HepG2 (cell line): ENCODE data around the gene KRT2. TPM values are rescaled to one million over a fixed set of nuclear protein-coding genes. Genes with fewer than 3 reads are reported as not detected.

ENCODE experiments used
- ATAC-seq: fragments of 200-7000 bp; cut with Tn5 transposase; 3 replicates; pipeline ENCODE4 v1.9.1; 2020; ENCODE audit warnings: mild to moderate bottlenecking, moderate library complexity
- BruUV-seq: library from RNA; stranded (reverse); fragments of 400-500 nt; replicated peaks from 2 replicates; lab custom pipeline; 2021; lab: Mats Ljungman, UMichigan
- CTCF ChIA-PET: fragments of 300-600 bp; formaldehyde crosslinking; extraction: SDS; loops from one replicate; lab custom pipeline; 2021; ENCODE audit warnings: low total read pairs, inconsistent platforms, low intra/inter-chr PET ratio; lab: Yijun Ruan, JAX
- POLR2A ChIA-PET: fragments of 350-600 bp; sonication (Branson Sonifier 250); formaldehyde crosslinking; loops from one replicate; lab custom pipeline; 2020; ENCODE audit warnings: antibody characterized with exemption, inconsistent platforms; lab: Yijun Ruan, JAX
- DNase-seq: peaks from one replicate; pipeline ENCODE4 v3.0.0-alpha.2; 2015; ENCODE audit warnings: low spot score
- FAIRE-seq: peaks from 3 replicates; lab custom pipeline; 2011; peaks lifted over from hg19 to GRCh38; lab: Jason Lieb, UNC
- H2AFZ ChIP-seq: one replicate; pipeline ENCODE4 v1.6.1; 2011; ENCODE audit warnings: low read length, inconsistent platforms
- H3K27ac ChIP-seq: fragments of 300-600 bp; 3 replicates; pipeline ENCODE4 v1.8.0; 2011; ENCODE audit warnings: mixed run types, mild to moderate bottlenecking, mixed read lengths, low read length, inconsistent platforms; ENCODE audit not compliant: insufficient read depth; ENCODE audit errors: extremely low read length
- H3K27me3 ChIP-seq, 2 experiments: fragments of 200-600 bp in 1 of 2; 2 replicates in 1 of 2; 3 replicates in 1 of 2; pipeline versions ENCODE4 v1.6.0 to v1.8.0; 2011; ENCODE audit warnings: low read length in 2 of 2, mild to moderate bottlenecking in 2 of 2, moderate library complexity in 2 of 2, inconsistent platforms in 1 of 2; ENCODE audit not compliant: insufficient read depth in 2 of 2, control insufficient read depth in 1 of 2
- H3K36me3 ChIP-seq, 2 experiments: fragments of 200-600 bp in 1 of 2; replicated peaks in 1 of 2; 2 replicates in 1 of 2; 3 replicates in 1 of 2; pipeline versions ENCODE4 v1.5.1 to v1.8.0; 2011; ENCODE audit warnings: low read length in 2 of 2, inconsistent platforms in 1 of 2; ENCODE audit not compliant: insufficient read depth in 2 of 2, control insufficient read depth in 1 of 2
- H3K4me1 ChIP-seq: 2 replicates; pipeline ENCODE4 v1.5.1; 2012; ENCODE audit warnings: low read length, inconsistent platforms; ENCODE audit not compliant: insufficient read depth
- H3K4me2 ChIP-seq: 2 replicates; pipeline ENCODE4 v1.6.0; 2011; ENCODE audit warnings: low read depth, low read length, inconsistent platforms
- H3K4me3 ChIP-seq, 3 experiments: fragments of 200-600 bp in 1 of 3; sonication (generic), shearing (Covaris generic) in 1 of 3; replicated peaks in 1 of 3; 2 replicates each; pipeline ENCODE4 v1.5.1; 2011 to 2016; ENCODE audit warnings: low read length in 3 of 3, inconsistent platforms in 2 of 3, low read depth in 2 of 3, mild to moderate bottlenecking in 2 of 3, control low read depth in 1 of 3, mixed read lengths in 1 of 3; ENCODE audit not compliant: insufficient read depth in 1 of 3
- H3K79me2 ChIP-seq: one replicate; pipeline ENCODE4 v1.6.1; 2011; ENCODE audit warnings: low read length, inconsistent platforms; ENCODE audit not compliant: insufficient read depth
- H3K9ac ChIP-seq: 2 replicates; pipeline ENCODE4 v1.6.0; 2011; ENCODE audit warnings: mild to moderate bottlenecking, low read depth, low read length, inconsistent platforms; ENCODE audit not compliant: insufficient read depth
- H3K9me3 ChIP-seq: 2 replicates; pipeline ENCODE4 v1.5.1; 2012; ENCODE audit warnings: mild to moderate bottlenecking, low read length
- H4K20me1 ChIP-seq: 2 replicates; pipeline ENCODE4 v1.6.0; 2011; ENCODE audit warnings: inconsistent platforms, mild to moderate bottlenecking, low read length, moderate library complexity; ENCODE audit not compliant: insufficient read depth
- GABPA ChIP-seq, 2 experiments: IDR thresholded peaks; 2 replicates each; pipeline ENCODE4 v1.6.1; 2011 to 2016; ENCODE audit warnings: low read depth in 2 of 2, low read length in 1 of 2, missing biosample characterization in 1 of 2, missing genetic modification characterization in 1 of 2
- HOXA5 ChIP-seq: sonication (generic); formaldehyde crosslinking; IDR thresholded peaks from 2 replicates; pipeline ENCODE4 v1.4.0; 2020; ENCODE audit warnings: missing genetic modification reagents
- MED8 ChIP-seq: sonication (generic); formaldehyde crosslinking; IDR thresholded peaks from 2 replicates; pipeline ENCODE4 v1.8.1; 2023; ENCODE audit warnings: mild to moderate bottlenecking, missing genetic modification reagents; ENCODE audit not compliant: insufficient replicate concordance
- PHF8 ChIP-seq: sonication (generic); formaldehyde crosslinking; IDR thresholded peaks from 2 replicates; pipeline ENCODE4 v1.5.0; 2020; ENCODE audit warnings: missing genetic modification reagents
- RARG ChIP-seq: sonication (generic); formaldehyde crosslinking; IDR thresholded peaks from 2 replicates; pipeline ENCODE4 v1.4.0; 2020; ENCODE audit warnings: low read depth, mild to moderate bottlenecking, missing genetic modification reagents
- SIN3B ChIP-seq: fragments of 150-350 bp; IDR thresholded peaks from 2 replicates; pipeline ENCODE4 v1.6.1; 2014; ENCODE audit warnings: low read length
- SKI ChIP-seq: fragments of 450-650 bp; IDR thresholded peaks from one replicate; pipeline ENCODE4 v1.6.1; 2018; ENCODE audit warnings: mild to moderate bottlenecking; ENCODE audit not compliant: partially characterized antibody
- TFDP1 ChIP-seq: IDR thresholded peaks from 2 replicates; pipeline ENCODE4 v1.6.1; 2016; ENCODE audit warnings: missing compliant biosample characterization, missing genetic modification reagents, borderline replicate concordance
- YY1 ChIP-seq: IDR thresholded peaks from 2 replicates; pipeline ENCODE4 v1.6.1; 2011; ENCODE audit warnings: low read length, low read depth, moderate library complexity, mild to moderate bottlenecking; ENCODE audit not compliant: insufficient read depth, insufficient replicate concordance
- ZFP36L2 ChIP-seq: sonication (generic); formaldehyde crosslinking; IDR thresholded peaks from 2 replicates; pipeline ENCODE4 v1.4.0; 2020; ENCODE audit warnings: missing genetic modification reagents
- ZNF567 ChIP-seq: sonication (generic); formaldehyde crosslinking; IDR thresholded peaks from 2 replicates; pipeline ENCODE4 v1.8.1; 2023; ENCODE audit warnings: mild to moderate bottlenecking, missing genetic modification reagents, borderline replicate concordance
- ZSCAN29 ChIP-seq: sonication (generic); formaldehyde crosslinking; conservative IDR thresholded peaks from 2 replicates; pipeline ENCODE4 v1.4.0; 2020; ENCODE audit warnings: mild to moderate bottlenecking, missing genetic modification reagents
- ZSCAN30 ChIP-seq: sonication (generic); formaldehyde crosslinking; IDR thresholded peaks from 2 replicates; pipeline ENCODE4 v1.5.0; 2020; ENCODE audit warnings: mild to moderate bottlenecking, missing genetic modification reagents
- WGBS: methylation state at CpG from one replicate; pipeline ENCODE4 v1.1.6; 2017; ENCODE audit warnings: low lambda C conversion rate; 5-methylcytosine and 5-hydroxymethylcytosine counted together
- in situ Hi-C: cut with HindIII; loops from 2 replicates; pipeline ENCODE4 v1.10.0; 2017; ENCODE audit warnings: low pct_unique_long_range_greater_than_20kb; ENCODE audit not compliant: extremely low pct_ligation_motif_present
- intact Hi-C: fragments of 100-400 bp; cut with micrococcal nuclease; formaldehyde crosslinking; loops from one replicate; pipeline ENCODE4 v1.10.0; 2022; ENCODE audit not compliant: unreplicated experiment
- polyA plus RNA-seq, 8 experiments: library from polyadenylated mRNA; depleted of rRNA in 3 of 8; stranded (reverse) in 7 of 8; unstranded in 1 of 8; fragments of >200 nt; fragmentation: Illumina TruSeq in 4 of 8; extraction: Trizol in 4 of 8; gene quantifications; 2 replicates each; pipeline versions ENCODE4 v1.2.1 to v1.2.3, GENCODE V29; 2011 to 2016; ENCODE audit warnings: low read depth in 4 of 8, missing spikeins in 1 of 8, mixed read lengths in 1 of 8; ENCODE audit not compliant: insufficient read depth in 1 of 8
- total RNA-seq, 5 experiments: library from RNA; depleted of rRNA; stranded (reverse); fragments of >200 nt; fragmentation: Illumina TruSeq; extraction: Trizol; gene quantifications; 2 replicates each; pipeline ENCODE4 v1.2.3, GENCODE V29; 2016; ENCODE audit warnings: low read depth in 1 of 5

KRT2 gene
- total and polyA plus RNA-seq, 2 of the 13 experiments (the other 11 are each of a cell fraction or from before 2014, with no cell fraction given) = not detected

DNA sequence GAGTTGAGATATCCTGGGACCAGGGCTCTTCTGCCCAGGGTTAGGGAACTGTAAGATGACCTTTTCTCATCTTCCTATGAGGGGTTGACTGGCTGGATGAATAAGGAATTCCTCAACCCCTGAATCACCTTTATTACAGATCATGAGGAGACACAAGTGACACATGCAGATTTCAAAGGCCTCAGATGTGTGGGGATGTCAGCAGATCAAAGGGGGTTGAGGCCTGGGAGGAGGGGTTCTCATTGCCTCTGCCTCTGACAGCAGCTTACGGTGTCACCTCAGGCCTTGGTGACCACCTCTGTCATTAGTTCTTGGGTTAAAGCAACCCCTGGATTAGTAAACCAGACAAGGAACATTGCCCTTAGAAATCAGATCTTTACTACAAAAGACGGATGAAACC lies 48.7 kb downstream of the KRT2 start:
- DNase-seq (no peak), ATAC-seq (no peak), FAIRE-seq (no peak)
- H4K20me1 ChIP-seq = no peaks in the 10 kb centered on the region
- H3K27me3 ChIP-seq = peaks cover 3 to 37% of the 10 kb centered on the region in 2 experiments; a peak in 4 of 5 replicates
- TF ChIP-seq ZNF567 (CRISPR knock-in tag) (no peak), SKI (no peak), GABPA (IDR thresholded peaks at IDR 0.05; ENCODE audit: low read depth, low read length) (no peak), GABPA (CRISPR knock-in tag; IDR thresholded peaks at IDR 0.05; ENCODE audit: low read depth) (no peak), SIN3B (no peak), PHF8 (CRISPR knock-in tag) (no peak), YY1 (no peak), ZSCAN29 (CRISPR knock-in tag) (no peak), RARG (CRISPR knock-in tag) (no peak), HOXA5 (CRISPR knock-in tag) (no peak), TFDP1 (CRISPR knock-in tag) (no peak), MED8 (no peak), ZSCAN30 (CRISPR knock-in tag) (no peak), ZFP36L2 (no peak)
- no peak overlapping the region for H3K27ac ChIP-seq
- H2AFZ ChIP-seq = no peak overlapping the region
- ChIA-PET POLR2A (no interaction called here), CTCF (no interaction called here)
- H3K9ac ChIP-seq = no peak overlapping the region
- intact Hi-C loops (no loop called here), in situ Hi-C loops (no loop called here)
- no peaks in the 10 kb centered on the region for H3K36me3 ChIP-seq
- H3K79me2 ChIP-seq = no peaks in the 10 kb centered on the region
- H3K4me1 ChIP-seq = no peaks in the 10 kb centered on the region
- no peak overlapping the region for H3K4me2 ChIP-seq
- 0% methylated on average over 2 of the region's 2 CpGs for WGBS
- H3K4me3 ChIP-seq = no peak overlapping the region
- H3K9me3 ChIP-seq = no peaks in the 10 kb centered on the region
- no TSS peak for BruUV-seq
